GM10248 (cell line): ENCODE measurements around the gene ATP10A.

ENCODE experiments used
- CTCF ChIA-PET: fragments of 300-600 bp; sonication (Branson Sonifier 250); formaldehyde crosslinking; extraction: SDS; loops from one replicate; lab custom pipeline; 2021; ENCODE audit warnings: antibody characterized with exemption; lab: Yijun Ruan, JAX
- POLR2A ChIA-PET: fragments of 350-650 bp; sonication (Branson Sonifier 250); formaldehyde crosslinking; extraction: SDS; loops from one replicate; lab custom pipeline; 2020; ENCODE audit warnings: antibody characterized with exemption; lab: Yijun Ruan, JAX
- DNase-seq: peaks from one replicate; pipeline ENCODE4 v3.0.0; 2012; ENCODE audit errors: extremely low spot score
- TF ChIP-seq, protein P1 (sequence below): IDR thresholded peaks from 2 replicates; pipeline ENCODE4 v1.5.1; 2012; ENCODE audit warnings: mild to moderate bottlenecking, low read depth; ENCODE audit errors: extremely low read depth, missing control alignments, control extremely low read depth

Gene ATP10A, protein sequence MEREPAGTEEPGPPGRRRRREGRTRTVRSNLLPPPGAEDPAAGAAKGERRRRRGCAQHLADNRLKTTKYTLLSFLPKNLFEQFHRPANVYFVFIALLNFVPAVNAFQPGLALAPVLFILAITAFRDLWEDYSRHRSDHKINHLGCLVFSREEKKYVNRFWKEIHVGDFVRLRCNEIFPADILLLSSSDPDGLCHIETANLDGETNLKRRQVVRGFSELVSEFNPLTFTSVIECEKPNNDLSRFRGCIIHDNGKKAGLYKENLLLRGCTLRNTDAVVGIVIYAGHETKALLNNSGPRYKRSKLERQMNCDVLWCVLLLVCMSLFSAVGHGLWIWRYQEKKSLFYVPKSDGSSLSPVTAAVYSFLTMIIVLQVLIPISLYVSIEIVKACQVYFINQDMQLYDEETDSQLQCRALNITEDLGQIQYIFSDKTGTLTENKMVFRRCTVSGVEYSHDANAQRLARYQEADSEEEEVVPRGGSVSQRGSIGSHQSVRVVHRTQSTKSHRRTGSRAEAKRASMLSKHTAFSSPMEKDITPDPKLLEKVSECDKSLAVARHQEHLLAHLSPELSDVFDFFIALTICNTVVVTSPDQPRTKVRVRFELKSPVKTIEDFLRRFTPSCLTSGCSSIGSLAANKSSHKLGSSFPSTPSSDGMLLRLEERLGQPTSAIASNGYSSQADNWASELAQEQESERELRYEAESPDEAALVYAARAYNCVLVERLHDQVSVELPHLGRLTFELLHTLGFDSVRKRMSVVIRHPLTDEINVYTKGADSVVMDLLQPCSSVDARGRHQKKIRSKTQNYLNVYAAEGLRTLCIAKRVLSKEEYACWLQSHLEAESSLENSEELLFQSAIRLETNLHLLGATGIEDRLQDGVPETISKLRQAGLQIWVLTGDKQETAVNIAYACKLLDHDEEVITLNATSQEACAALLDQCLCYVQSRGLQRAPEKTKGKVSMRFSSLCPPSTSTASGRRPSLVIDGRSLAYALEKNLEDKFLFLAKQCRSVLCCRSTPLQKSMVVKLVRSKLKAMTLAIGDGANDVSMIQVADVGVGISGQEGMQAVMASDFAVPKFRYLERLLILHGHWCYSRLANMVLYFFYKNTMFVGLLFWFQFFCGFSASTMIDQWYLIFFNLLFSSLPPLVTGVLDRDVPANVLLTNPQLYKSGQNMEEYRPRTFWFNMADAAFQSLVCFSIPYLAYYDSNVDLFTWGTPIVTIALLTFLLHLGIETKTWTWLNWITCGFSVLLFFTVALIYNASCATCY (N-terminal part only)

DNA sequence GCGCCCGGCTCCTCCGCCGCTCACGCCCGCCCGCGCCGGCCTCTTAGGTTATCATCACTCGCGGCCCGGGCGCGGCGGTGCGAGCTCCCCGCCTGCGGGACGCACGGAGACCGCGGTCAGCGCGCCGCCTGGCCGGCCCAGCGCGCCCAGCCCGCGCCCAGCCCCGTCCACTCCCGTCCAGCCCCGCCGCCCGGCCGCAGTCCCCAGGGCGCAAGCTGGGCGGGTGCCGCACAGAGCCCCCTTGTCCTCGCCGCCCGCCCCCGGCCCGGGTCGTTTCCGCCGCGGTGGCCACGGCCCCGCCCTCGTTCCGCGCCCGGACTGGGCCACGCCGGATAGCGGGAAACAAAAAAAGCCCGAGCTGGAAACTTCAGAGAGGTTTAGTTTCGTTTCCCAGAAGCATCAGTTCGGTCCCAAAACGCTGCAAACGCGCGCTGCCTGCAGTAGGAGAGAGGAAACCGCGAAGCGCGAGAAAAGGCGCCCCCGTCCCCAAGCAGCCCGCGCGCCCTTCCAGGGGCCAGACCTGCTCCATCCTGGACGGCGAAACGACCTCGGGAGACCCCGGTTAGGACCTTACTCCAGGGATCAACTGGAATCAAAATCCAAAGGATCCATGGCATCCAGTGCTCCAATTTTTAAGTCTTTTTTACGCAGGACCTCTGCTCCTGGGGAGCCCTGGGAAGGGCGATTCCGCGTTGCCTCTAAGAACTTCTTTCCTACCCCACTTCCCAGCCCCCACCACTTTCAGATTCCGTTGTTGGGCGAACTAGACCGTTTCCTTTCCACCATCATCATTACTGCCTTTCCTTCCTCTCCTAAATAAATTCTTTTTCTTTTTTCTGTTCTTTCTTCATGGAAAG is at the start of gene ATP10A:
ATP10A (minus strand) TSS at position 217 of the 857 bp plus-strand sequence. CDS start 231 bp downstream, outside the sequence.
- no peak for DNase-seq
- TF ChIP-seq, protein P1, sequence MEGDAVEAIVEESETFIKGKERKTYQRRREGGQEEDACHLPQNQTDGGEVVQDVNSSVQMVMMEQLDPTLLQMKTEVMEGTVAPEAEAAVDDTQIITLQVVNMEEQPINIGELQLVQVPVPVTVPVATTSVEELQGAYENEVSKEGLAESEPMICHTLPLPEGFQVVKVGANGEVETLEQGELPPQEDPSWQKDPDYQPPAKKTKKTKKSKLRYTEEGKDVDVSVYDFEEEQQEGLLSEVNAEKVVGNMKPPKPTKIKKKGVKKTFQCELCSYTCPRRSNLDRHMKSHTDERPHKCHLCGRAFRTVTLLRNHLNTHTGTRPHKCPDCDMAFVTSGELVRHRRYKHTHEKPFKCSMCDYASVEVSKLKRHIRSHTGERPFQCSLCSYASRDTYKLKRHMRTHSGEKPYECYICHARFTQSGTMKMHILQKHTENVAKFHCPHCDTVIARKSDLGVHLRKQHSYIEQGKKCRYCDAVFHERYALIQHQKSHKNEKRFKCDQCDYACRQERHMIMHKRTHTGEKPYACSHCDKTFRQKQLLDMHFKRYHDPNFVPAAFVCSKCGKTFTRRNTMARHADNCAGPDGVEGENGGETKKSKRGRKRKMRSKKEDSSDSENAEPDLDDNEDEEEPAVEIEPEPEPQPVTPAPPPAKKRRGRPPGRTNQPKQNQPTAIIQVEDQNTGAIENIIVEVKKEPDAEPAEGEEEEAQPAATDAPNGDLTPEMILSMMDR: no peak
- ChIA-PET POLR2A (no interaction called here), CTCF (no interaction called here)

DNA sequence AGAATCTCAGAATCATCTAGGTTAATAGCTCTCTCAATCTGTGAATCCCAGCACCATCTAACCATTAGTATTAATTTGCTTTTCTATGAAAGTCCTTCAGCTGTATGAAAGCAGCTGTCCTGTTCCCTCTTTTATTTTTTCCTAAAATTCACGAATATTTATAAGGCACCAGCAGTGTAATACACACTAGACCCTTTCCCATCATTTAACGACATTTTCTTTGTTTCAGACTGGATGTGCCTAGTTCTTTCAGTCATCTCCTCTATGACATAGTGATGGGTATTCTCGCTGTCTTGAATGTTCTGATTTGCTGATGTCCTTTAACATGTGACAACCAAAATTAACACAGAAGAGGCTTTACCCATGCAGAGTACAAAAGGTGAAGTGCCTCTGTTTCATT is 48.9 kb upstream of the ATP10A start:
- ChIA-PET CTCF (no interaction called here), POLR2A (no interaction called here)
- TF ChIP-seq, protein P1: no peak
- DNase-seq: no peak

DNA sequence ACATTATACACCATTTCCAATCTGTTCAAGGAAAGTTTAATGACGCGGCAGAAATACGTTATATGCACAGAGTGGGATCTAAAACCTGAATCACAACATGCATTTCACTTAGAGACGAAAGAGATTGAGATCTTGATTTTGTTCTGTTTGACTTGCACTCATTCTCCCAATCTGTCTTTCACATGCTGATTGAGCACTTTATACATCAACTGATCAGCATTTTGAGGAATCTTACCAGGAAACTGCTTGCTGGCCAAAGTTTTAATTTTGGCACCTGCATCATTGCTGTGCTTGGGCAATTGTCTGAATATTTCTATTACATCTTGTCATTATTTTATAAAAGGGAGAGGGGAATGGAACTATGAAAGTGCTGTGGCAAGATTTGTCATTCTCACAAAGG is 47.7 kb upstream of the ATP10A start:
- TF ChIP-seq, protein P1: no peak
- POLR2A ChIA-PET: no interaction called here
- CTCF ChIA-PET: no interaction called here
- DNase-seq: no peak

DNA sequence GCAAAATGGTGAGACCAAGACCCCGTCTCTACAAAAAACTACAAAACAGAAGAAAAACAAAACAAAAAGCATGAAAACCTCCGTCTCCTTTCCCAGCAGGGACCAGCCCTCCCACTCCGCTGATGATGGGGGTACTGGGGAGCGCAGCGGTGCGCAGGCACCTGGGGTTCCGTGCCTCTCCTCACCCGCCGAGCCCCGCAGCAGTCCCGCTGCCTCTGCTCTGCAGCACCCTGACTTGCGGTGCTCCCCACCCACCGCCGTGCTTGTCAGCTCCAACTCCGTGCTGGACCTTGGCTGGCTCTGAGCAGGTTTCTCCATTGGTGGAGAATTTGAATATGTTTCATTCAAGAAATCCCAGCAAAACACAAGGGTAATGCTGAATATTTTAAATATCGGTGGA is 46.7 kb upstream of the ATP10A start:
- POLR2A ChIA-PET: no interaction called here
- no peak for DNase-seq
- TF ChIP-seq, protein P1: no peak
- CTCF ChIA-PET: no interaction called here

DNA sequence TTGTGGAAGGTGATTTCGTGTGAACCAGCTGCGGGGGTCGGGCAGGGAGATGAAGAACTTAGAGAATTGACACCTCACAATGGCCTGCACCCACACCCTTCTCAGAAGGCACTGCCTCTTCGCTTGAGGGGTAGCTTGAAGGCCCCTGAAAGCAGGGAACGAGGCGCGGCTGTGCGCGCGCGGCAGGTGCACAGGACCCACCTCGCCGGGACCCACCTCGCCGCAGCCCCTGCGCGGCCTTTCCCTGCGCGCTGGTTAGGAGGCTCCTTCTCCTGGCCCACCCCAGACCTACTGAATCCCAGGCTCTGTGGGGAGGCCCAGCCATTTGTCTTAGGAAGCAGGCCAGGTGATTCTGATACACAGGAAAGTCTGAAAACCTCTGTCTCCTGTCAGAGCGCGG is 46.2 kb upstream of the ATP10A start:
- POLR2A ChIA-PET: no interaction called here
- TF ChIP-seq, protein P1: no peak
- no peak for DNase-seq
- CTCF ChIA-PET: no interaction called here
